ENCODE measurements around the gene TENM3.

Gene TENM3

DNA sequence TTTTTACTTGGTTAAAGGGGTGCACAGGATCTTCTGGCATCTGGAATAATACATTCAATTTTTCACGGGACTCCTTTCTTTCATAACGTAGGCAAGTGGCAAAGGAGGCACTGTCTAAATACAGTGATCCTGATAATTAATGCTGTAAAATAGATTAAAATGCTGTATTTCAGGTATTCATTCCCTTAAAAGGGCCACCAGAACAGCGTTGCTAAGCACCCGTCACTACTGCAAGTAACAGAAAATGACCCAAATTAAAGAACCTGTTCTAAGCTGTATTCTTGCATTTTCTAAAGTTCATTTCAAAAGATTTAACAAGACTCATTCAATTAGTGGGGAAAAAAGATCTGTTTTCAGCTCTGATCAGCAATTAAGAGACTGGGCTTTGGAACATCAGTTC lies 208.2 kb downstream of the TENM3 start:
- no peaks in the 10 kb centered on the region for H3K9me3 ChIP-seq (ENCODE audit: severe bottlenecking)
- H3K27me3 ChIP-seq (ENCODE audit: insufficient read depth, poor library complexity, severe bottlenecking): peaks cover 44% of the 10 kb centered on the region
- no peaks in the 10 kb centered on the region for H3K4me1 ChIP-seq (ENCODE audit: insufficient read depth, poor library complexity, severe bottlenecking)
- H3K27ac ChIP-seq (ENCODE audit: poor library complexity, severe bottlenecking): no peak overlapping the region
- H3K4me3 ChIP-seq (ENCODE audit: severe bottlenecking): no peak overlapping the region
- DNase-seq (ENCODE audit: low spot score) (no peak), ATAC-seq (ENCODE audit: low read depth) (no peak)
- TF ChIP-seq, protein P1, sequence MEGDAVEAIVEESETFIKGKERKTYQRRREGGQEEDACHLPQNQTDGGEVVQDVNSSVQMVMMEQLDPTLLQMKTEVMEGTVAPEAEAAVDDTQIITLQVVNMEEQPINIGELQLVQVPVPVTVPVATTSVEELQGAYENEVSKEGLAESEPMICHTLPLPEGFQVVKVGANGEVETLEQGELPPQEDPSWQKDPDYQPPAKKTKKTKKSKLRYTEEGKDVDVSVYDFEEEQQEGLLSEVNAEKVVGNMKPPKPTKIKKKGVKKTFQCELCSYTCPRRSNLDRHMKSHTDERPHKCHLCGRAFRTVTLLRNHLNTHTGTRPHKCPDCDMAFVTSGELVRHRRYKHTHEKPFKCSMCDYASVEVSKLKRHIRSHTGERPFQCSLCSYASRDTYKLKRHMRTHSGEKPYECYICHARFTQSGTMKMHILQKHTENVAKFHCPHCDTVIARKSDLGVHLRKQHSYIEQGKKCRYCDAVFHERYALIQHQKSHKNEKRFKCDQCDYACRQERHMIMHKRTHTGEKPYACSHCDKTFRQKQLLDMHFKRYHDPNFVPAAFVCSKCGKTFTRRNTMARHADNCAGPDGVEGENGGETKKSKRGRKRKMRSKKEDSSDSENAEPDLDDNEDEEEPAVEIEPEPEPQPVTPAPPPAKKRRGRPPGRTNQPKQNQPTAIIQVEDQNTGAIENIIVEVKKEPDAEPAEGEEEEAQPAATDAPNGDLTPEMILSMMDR (IDR thresholded peaks at IDR 0.05; ENCODE audit: poor library complexity, severe bottlenecking): no peak
- no peaks in the 10 kb centered on the region for H3K36me3 ChIP-seq (ENCODE audit: low read depth)

- no peaks in the 10 kb centered on the region for H3K4me1 ChIP-seq (ENCODE audit: insufficient read depth, poor library complexity, severe bottlenecking)
- no peaks in the 10 kb centered on the region for H3K36me3 ChIP-seq (ENCODE audit: low read depth)
- DNase-seq (ENCODE audit: low spot score): no peak
- H3K27ac ChIP-seq (ENCODE audit: poor library complexity, severe bottlenecking): no peak overlapping the region
- ATAC-seq (ENCODE audit: low read depth): no peak
- TF ChIP-seq, protein P1 (IDR thresholded peaks at IDR 0.05; ENCODE audit: poor library complexity, severe bottlenecking): no peak
- H3K27me3 ChIP-seq (ENCODE audit: insufficient read depth, poor library complexity, severe bottlenecking): peaks cover 25% of the 10 kb centered on the region
- H3K4me3 ChIP-seq (ENCODE audit: severe bottlenecking): no peak overlapping the region
- H3K9me3 ChIP-seq (ENCODE audit: severe bottlenecking): no peaks in the 10 kb centered on the region
These were observed 210.6 kb downstream of the TENM3 start for GRCh38 chr4:182453830-182454229.

DNA sequence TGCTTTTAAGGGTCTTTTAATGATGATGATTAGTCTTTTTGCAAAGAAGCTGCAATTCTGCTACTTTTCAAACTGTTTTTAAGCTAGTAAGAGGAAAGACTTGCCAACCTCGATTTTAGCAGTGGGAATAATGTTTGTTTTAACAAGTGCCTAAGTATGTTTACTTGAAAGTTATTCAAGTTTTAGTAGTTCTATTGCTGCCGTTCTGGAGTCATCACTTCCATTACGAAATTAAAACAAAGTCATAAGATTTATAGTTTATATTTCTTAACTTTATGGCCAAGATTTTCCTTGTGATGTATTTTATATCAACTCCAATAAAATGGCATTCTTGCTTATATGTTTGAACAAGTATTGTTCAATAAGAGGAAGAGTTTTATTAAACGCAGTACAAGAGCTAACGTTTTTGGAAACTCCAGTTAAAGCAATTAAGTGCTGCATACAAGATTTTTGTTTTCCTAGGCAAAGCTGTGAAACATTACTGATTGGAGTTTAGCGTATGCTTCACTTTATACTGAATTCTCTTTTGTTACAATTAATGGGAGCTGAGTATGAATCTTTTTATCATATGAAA lies 211.3 kb downstream of the TENM3 start:
- H3K27me3 ChIP-seq (ENCODE audit: insufficient read depth, poor library complexity, severe bottlenecking): peaks cover 22% of the 10 kb centered on the region
- DNase-seq (ENCODE audit: low spot score) (no peak), ATAC-seq (ENCODE audit: low read depth) (no peak)
- H3K27ac ChIP-seq (ENCODE audit: poor library complexity, severe bottlenecking): no peak overlapping the region
- H3K4me3 ChIP-seq (ENCODE audit: severe bottlenecking): no peak overlapping the region
- H3K9me3 ChIP-seq (ENCODE audit: severe bottlenecking): no peaks in the 10 kb centered on the region
- H3K4me1 ChIP-seq (ENCODE audit: insufficient read depth, poor library complexity, severe bottlenecking): no peaks in the 10 kb centered on the region
- H3K36me3 ChIP-seq (ENCODE audit: low read depth): no peaks in the 10 kb centered on the region
- TF ChIP-seq, protein P1 (IDR thresholded peaks at IDR 0.05; ENCODE audit: poor library complexity, severe bottlenecking): no peak

DNA sequence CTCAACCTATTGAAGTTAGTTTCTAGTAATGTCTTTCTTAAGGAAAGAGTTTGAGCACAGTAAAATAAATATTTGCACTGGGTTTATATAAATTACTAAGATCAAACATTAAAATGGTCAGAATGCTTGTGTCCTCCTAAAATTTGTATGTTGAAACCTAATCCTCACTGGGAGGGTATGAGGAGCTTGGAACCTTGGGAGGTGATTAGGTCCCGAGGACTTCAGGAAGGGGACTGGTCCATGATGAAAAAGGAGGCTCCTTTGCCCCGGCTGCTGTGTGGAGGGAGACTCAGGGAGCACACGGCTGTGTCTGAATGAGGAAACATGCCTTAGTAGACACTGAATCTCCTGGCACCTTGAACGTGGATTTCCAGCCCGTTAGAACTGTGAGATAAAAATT lies 221.9 kb downstream of the TENM3 start:
- no peaks in the 10 kb centered on the region for H3K27me3 ChIP-seq (ENCODE audit: insufficient read depth, poor library complexity, severe bottlenecking)
- TF ChIP-seq, protein P1 (IDR thresholded peaks at IDR 0.05; ENCODE audit: poor library complexity, severe bottlenecking): no peak
- H3K9me3 ChIP-seq (ENCODE audit: severe bottlenecking): no peaks in the 10 kb centered on the region
- ATAC-seq (ENCODE audit: low read depth) (no peak), DNase-seq (ENCODE audit: low spot score) (no peak)
- H3K27ac ChIP-seq (ENCODE audit: poor library complexity, severe bottlenecking): no peak overlapping the region
- H3K4me3 ChIP-seq (ENCODE audit: severe bottlenecking): no peak overlapping the region
- H3K36me3 ChIP-seq (ENCODE audit: low read depth): no peaks in the 10 kb centered on the region
- no peaks in the 10 kb centered on the region for H3K4me1 ChIP-seq (ENCODE audit: insufficient read depth, poor library complexity, severe bottlenecking)

- Histone ChIP-seq H3K4me3 (ENCODE audit: severe bottlenecking) (no peak overlapping the region), H3K36me3 (ENCODE audit: low read depth) (no peaks in the 10 kb centered on the region), H3K9me3 (ENCODE audit: severe bottlenecking) (no peaks in the 10 kb centered on the region), H3K27me3 (ENCODE audit: insufficient read depth, poor library complexity, severe bottlenecking) (no peaks in the 10 kb centered on the region), H3K4me1 (ENCODE audit: insufficient read depth, poor library complexity, severe bottlenecking) (no peaks in the 10 kb centered on the region), H3K27ac (ENCODE audit: poor library complexity, severe bottlenecking) (no peak overlapping the region)
- DNase-seq (ENCODE audit: low spot score) (no peak), ATAC-seq (ENCODE audit: low read depth) (no peak)
- TF ChIP-seq, protein P1 (IDR thresholded peaks at IDR 0.05; ENCODE audit: poor library complexity, severe bottlenecking): no peak
These were observed 222.8 kb downstream of the TENM3 start for GRCh38 chr4:182465979-182466378.

All from RWPE2 (cell line).